Renal cortical epithelial cell (primary cell): Measurements from ENCODE around the gene NME7. TPM values are rescaled to one million over a fixed set of nuclear protein-coding genes. Genes with fewer than 3 reads are reported as not detected.
A peak's percentile ranks its signal among the peaks of the same experiment; 100 is the strongest.
"Not testable (repeated sequence)": the region's sequence is repeated elsewhere in the genome, so short reads cannot be mapped to it uniquely, and the experiment has no call there.

Experiments
- DNase-seq: peaks from one replicate; pipeline ENCODE4 v3.0.0-alpha.2; 2011; ENCODE audit warnings: low read depth
- total RNA-seq: library from RNA; depleted of rRNA; stranded (reverse); fragments of >200 nt; gene quantifications from 2 replicates; pipeline ENCODE4 v1.2.3, GENCODE V29; 2014

Gene NME7
- total RNA-seq, 1 donor from 2014 or later, result 41.7 TPM

DNA sequence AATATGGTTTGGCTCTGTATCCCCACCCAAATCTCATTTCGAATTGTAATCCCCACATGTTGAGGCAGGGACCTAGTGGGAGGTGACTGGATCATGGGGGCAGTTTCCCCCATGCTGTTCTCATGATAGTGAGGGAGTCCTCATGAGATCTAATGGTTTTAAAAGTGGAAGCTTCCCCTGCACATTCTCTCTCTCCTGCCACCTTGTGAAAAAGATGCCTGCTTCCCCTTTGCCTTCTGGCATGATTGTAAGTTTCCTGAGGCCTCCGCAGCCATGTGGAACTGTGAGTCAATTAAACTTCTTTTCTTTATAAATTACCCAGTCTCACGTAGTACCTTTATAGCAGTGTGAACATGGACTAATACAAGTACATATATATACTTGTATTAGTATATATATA lies 25.5 kb downstream of the NME7 start:
- DNase-seq, result not testable (repeated sequence)

DNA sequence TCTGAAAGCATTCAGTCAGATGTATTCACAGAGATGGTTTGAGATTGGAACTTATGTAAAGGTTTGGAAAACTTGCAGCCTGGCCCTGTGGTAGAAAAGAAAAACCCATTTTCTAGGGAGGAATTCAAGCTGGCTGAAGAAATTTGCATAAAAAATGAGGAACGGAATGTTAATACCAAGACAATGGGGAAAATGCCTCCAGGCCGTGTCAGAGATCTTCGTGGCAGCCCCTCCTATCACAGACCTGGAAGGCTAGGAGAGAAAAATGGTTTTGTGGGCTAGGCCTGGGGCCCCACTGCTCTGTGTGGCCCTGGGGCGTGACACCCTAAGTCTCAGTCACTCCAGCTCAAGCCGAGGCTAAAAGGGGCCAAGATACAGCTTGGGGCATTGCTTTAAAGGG lies 26.7 kb downstream of the NME7 start:
- no peak for DNase-seq

- no peak for DNase-seq
Measured at GRCh38 chr1:169339773-169340172, 27.8 kb downstream of the NME7 start.

DNA sequence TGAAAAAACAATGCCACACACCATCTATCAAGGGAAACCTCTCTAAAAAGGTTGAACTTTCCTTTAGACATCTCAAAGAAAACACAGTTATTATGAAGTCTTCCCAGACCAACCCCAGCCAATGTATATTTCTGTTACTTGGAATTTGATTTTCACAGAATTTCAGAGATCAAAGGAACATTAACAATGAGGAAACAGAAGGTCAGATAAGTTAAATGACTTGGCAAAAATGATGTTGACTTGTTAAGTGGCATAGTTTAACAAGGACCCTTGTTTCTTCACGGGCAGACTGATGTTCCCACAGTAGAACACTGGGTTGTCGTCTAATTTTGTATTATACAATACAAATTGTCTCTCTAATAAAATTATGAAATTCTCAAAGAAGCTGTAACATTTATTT lies 29.0 kb downstream of the NME7 start:
- DNase-seq, result no peak

DNA sequence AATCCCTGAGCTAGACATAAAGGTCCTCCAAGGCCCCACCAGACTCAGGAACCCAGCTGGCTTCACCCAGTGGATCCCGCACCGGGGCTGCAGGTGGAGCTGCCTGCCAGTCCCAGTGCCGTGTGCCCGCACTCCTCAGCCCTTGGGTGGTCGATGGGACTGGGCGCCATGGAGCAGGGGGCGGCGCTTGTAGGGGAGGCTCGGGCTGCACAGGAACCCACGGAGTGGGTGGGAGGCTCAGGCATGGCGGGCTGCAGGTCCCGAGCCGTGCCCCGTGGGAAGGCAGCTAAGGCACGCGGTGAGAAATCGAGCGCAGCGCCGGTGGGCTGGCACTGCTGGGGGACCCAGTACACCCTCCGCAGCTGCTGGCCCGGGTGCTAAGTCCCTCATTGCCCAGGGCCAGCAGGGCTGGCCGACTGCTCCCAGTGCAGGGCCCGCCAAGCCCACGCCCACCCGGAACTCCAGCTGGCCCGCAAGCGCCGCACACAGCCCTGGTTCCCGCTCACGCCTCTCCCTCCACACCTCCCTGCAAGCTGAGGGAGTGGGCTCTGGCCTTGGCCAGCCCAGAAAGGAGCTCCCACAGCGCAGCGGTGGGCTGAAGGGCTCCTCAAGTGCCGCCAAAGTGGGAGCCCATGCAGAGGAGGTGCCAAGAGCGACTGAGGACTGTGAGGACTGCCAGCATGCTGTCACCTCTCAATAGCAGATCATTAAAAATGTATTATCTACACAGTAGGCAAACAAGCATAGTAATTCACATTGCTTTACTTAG lies 30.5 kb downstream of the NME7 start:
- not testable (repeated sequence) for DNase-seq

- not testable (repeated sequence) for DNase-seq
Measured at GRCh38 chr1:169334727-169335126, 32.9 kb downstream of the NME7 start.

DNA sequence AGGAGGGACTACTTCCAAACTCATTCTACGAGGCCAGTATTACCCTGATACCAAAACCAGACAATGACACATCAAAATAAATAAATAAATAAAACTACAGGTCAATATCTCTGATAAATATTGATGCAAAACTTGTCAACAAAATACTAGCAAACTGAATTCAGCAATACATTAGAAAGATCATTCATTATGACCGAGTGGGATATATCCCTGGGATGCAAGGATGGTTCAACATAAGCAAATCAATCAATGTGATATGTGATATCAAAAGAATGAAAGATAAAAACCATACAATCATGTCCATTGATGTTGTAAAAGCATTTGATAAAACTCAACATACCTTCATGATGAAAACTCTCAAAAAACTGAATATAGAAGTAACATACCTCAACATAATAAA lies 36.7 kb downstream of the NME7 start:
- no peak for DNase-seq

DNA sequence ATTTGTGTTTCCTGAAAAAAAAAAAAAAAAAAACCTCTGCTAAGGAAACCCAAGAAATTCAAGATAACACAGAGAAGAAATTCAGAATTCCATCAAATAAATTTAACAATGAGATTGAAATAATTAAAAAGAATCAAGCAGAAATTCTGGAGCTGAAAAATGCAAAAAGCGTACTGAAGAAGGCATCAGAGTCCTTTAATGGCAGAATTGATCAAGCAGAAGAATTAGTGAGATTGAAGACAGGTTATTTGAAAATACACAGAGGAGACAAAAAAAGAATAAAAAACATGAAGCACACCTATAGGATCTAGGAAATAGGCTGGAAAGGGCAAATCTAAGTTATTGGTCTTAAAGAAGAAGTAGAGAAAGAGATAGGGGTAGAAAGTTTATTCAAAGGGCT lies 38.2 kb downstream of the NME7 start:
- DNase-seq, result no peak

GRCh38 chr1:169327875-169328274 lies 39.7 kb downstream of the NME7 start:
- DNase-seq, result no peak

- DNase-seq, result peak; percentile 76
Measured at GRCh38 chr1:169326956-169327268, 40.7 kb downstream of the NME7 start.

- peak; percentile 14 for DNase-seq
Measured at GRCh38 chr1:169326261-169326955, 41.2 kb downstream of the NME7 start.

DNA sequence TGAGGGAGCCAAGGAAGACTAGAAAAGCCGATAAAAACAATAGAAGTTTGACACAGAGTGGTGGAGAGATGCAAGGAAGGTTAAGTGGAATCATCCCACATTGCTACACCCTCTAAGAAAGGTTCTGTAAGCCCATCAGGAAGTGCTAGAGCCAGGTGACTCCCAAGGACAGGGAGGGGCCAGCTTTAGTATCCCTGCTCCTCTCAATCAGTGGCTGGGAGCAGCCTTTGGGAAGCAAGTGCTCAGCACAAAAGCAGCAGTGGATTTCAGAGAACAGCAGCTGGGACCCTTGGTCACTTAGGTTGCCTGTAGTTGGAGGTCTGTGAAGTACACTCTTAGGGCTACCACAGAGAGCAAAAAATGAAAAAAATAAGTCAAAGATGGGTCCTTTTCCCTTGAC lies 42.5 kb downstream of the NME7 start:
- no peak for DNase-seq

- DNase-seq, result no peak
Measured at GRCh38 chr1:169322138-169322537, 45.5 kb downstream of the NME7 start.

DNA sequence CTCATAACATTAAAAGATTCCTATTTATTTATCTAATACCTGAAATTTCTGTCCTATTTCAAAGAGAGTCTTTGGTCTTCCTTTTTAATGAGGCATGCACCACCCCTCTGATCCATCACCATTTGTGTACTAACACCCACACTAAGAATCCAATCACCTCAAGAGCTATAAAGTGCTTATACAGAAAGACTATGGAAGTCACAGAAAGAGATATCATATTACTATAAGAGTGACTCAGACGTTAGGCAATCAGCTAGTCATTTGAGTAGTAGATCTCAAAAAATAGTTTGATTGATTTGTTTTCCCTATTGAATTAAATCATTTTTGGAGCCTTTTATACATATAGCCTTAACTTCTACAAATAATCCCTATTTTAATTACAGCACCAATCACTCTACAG lies 46.1 kb downstream of the NME7 start:
- peak; percentile 46 for DNase-seq

DNA sequence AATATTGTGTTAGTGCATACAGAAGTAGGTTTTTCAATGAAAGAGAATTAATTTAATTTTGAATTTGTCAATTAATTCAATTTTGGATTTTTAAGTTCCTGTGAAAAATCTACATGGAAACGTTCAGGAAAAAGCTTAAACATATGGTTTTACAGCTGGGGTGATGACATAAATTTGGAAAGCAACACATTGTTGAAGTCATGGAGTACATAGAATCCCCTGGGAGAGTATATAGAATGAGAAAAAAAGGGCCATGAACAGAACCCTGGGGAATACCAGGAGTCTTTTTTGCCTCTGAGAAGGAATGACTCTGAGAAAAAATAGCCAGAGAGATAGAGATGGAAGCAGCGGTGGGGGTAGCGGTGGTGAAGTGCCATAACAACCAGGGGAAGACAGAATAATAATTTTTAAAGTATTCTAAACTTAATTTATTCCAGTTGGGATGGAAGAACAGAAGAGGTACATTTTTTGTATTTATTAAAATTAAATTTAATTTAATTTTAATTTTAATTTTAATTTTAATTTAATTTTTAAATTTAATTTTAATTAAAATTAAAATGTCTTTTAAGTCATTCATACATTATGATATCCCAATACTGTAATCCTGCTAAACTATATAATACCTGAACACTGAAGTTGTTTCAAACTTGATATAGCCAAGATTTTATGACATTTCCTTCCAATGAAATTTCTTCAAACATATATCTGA lies 48.9 kb downstream of the NME7 start:
- DNase-seq, result no peak

DNA sequence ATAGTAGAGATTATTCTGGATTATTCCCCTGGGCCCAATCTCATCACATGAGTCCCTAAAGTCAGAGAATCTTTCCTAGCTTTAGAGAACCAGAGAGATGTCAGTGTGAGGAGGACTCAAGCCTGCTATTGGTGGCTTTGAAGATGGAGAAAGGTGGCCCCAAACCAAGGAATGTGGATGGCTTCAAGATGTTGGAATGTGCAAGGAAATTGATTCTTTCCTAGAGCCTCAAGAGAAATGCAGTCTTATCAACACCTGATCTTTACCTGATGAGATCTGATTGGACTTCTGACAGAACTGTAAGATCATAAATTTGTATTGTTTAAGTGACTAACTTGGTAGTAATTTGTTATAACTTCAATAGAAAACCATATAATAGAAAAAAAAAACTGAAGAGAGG lies 51.0 kb downstream of the NME7 start:
- DNase-seq, result peak; percentile 19

- peak; percentile 99 for DNase-seq
Measured at GRCh38 chr1:169312084-169312954, 55.3 kb downstream of the NME7 start.

DNA sequence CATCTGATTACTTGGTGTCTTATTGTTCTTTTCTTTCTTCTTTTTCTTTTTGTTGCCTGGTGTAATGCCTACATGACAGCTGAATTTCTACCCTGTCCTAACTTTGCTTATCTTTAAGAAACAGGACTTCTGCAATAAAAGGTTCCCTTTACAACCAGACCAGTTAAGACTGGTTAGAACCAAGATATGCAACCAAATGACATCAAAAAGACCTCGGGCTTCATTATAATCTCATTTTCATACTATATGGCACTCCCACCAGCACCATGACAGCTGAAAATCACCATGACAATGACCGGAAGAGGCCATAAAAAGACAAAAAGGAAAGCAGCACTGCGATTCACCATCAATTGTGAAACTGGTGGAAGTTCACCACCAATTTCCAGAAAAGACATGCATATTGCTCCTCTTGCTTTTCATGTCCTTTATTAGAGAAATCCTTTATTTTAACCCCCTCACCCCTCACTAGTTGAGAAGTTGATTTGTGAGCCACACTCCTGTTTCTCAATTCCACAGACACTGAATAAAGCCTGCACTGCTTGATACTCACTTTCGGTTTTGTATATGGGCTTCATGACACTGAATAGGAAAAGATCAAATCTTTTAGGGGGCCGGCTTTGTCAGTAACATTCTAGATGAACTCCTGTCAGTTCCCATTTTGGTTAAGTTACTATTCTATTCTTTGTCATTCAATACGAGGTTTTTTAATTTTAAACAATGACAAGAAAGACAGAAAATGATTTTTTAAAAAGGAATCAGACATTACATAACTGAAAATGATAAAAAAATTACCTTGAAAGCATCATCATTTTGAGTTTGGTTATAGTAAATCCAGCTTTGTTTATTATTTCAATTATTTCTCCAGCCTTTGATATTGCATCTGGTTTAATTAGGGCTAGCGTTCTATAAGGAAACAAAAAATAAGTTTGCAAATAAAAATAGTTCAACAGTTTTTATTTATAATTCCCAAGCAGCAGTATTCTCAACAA lies 58.1 kb downstream of the NME7 start:
- DNase-seq, result no peak

DNA sequence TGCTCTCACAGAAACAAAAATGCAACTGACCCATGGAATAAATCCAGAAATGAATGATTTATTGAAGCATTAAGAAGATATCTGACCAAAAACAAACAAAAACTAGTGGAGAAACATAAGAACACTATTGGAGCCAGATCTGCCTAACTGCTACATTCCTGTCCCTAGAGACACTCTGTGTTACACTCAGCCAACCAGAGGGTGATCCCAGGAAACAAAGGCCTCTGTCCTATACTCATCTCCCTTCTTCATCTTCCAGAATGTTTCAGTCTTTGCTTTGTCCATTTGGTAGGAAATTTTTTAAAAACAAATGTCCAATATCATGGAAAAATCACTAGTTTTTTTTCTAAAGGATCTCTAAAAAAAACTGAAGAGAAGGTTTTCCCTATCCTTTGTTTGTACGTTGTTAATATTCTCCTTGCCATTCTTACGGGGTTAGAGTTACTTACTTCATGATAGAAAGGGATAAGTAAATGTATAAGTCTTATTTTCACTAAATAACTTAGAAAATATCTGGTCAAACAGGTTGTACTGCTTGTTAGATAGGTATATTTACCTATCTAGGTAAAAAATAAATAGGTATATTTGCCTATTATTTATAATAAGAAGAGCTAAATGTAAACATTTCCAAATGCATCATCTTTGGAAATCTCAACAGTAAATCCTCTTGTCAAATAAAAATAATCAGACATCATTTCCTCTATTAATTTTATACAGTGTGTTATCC lies 59.1 kb downstream of the NME7 start:
- DNase-seq, result no peak

- DNase-seq, result no peak
Measured at GRCh38 chr1:169307176-169307575, 60.4 kb downstream of the NME7 start.
